GM12873 (cell line): ENCODE data around the gene SREK1.

Experiments
- TF ChIP-seq, protein P1 (sequence below): IDR thresholded peaks from 2 replicates; pipeline ENCODE4 v1.5.1; 2012; ENCODE audit warnings: low read depth, mild to moderate bottlenecking, moderate library complexity, low read length, control low read depth; ENCODE audit not compliant: insufficient read depth; ENCODE audit errors: missing control alignments

The SREK1 gene

DNA sequence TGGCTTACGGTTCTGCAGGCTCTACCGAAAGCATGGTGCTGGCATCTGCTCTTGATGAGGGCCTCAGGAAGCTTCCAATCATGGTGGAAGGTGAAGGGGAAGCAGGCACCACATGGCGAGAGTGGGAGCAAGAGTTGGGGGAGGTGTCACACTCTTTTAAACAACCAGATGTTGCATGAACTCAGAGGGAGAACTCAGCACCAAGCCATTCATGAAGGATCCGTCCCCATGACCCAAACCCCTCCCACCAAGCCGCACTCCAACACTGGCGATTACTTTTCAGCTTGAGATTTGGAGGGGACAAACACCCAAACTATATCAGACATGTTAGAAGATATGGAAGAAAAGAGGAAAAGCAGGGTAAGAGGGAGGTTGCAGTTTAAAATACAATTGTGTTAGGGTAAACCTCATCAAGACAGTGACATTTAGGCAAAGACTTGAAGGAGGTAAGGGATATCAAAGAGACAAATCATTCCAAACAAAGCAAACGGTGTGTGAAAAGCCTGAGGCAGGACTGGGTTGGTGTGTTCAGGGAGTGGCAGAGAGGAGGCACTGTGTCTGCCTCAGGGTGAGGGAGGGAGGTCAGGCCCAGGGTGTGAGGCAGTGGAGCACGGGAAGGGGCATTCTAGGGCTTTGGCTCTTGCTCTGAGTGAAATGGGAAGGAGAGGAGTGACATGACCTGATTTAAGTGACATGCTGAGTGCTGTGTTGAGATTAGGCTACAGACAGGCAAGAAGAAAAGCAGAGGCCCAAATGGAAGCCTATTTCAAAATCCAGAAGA, 80.9 kb downstream of the SREK1 start:
- TF ChIP-seq, protein P1, sequence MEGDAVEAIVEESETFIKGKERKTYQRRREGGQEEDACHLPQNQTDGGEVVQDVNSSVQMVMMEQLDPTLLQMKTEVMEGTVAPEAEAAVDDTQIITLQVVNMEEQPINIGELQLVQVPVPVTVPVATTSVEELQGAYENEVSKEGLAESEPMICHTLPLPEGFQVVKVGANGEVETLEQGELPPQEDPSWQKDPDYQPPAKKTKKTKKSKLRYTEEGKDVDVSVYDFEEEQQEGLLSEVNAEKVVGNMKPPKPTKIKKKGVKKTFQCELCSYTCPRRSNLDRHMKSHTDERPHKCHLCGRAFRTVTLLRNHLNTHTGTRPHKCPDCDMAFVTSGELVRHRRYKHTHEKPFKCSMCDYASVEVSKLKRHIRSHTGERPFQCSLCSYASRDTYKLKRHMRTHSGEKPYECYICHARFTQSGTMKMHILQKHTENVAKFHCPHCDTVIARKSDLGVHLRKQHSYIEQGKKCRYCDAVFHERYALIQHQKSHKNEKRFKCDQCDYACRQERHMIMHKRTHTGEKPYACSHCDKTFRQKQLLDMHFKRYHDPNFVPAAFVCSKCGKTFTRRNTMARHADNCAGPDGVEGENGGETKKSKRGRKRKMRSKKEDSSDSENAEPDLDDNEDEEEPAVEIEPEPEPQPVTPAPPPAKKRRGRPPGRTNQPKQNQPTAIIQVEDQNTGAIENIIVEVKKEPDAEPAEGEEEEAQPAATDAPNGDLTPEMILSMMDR = no peak

DNA sequence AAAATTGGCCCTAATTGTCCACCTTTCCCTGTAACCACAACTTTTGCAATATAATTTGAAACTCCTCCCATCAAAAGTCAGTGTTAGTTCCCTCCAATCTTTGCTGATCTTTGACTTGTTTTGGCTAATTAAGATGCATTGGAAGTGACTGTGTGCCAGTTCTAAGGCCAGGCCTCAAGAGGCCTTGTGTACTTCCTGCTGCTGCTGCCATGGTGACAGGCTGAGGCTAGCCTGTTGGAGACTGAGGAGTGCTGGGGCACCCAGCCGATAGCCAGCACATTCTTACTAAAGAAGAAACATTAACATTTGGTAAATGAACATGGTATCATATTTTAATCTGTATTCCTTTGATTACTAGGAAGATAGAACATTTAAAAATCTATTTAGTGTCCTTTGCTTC, 86.5 kb downstream of the SREK1 start:
- TF ChIP-seq, protein P1 = no peak

- TF ChIP-seq, protein P1 = no peak
Measured at GRCh38 chr5:66231508-66231907, 87.4 kb downstream of the SREK1 start.

DNA sequence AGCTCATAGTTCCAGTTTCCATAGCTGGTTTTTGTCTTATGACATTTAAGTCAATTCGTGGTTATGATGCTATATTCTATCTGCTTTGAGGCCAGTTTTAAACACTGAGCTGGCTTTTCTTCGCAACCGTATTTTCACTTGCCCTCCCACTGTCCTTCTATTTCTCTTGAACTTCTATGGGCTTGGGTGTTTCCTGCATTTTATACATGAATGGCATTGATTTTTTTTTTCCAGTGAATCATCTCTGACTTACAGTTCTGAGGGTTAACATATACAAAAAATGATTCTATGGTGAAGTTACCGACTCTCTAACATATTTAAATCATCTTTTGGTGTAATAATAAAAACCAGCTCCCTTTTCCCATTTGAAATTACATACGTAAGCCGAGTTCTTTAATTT, 88.2 kb downstream of the SREK1 start:
- TF ChIP-seq, protein P1 = no peak

DNA sequence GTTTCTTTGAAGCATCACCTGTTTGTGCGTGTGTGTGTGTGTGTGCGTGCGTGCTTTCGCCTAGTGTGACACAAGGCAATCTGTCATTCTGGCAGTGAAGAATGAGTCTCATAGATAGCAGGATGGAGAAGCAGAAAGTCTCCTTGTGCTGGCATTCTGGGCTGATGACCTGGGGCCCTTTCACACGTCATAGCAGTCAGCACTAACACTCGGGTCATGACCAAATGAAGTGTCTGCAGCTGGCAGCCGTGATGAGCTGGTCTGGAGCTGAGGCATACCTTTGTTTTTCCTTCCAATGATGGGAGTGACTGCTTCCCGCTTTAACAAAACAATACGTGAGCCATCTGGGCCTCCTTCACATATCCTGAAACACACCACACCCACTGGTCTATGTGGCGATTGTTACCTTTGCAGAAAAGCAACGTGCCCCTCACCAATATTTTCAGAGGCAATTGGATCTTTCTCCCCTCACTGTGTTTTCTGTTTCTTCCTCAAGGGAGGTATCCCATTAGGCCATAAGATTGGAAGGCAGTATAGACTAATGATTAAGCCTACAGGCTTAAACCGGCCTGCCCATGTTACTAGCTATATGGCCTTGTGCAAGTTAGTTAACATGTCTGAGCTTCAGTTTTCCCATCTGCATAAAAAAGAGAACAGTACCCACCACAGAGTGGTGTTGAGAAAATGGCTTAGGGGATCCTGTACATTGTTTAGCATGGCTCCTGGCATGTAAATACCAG, 88.8 kb downstream of the SREK1 start:
- TF ChIP-seq, protein P1 = no peak
